ENCODE results near the gene DCAF7. TPM values are rescaled to one million over a fixed set of nuclear protein-coding genes. Genes with fewer than 3 reads are reported as not detected.

The DCAF7 gene
- polyA plus RNA-seq, 3 donors: 104 to 115 (median 114) TPM

DNA sequence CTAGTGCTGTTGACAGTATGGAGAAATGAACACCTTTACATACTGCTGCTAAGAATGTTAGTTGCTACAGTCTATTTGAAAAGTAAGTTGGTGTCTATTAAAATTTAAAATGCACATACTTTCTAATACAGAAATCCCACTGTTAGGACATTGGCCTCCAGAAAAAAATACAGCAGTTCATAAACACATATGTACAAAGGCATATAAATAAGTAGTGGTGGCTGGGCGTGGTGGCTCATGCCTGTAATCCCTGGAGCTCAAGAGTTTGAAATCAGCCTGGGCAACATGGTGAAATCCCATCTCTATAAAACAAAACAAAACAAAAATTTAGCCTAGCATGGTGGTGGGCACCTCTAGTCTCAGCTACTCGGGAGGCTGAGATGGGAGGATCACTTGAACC lies 13.1 kb downstream of the DCAF7 start:
- no peak for DNase-seq (ENCODE audit: extremely low read depth in 1 of 11, low read depth in 9 of 11, low spot score in 4 of 11)

DNA sequence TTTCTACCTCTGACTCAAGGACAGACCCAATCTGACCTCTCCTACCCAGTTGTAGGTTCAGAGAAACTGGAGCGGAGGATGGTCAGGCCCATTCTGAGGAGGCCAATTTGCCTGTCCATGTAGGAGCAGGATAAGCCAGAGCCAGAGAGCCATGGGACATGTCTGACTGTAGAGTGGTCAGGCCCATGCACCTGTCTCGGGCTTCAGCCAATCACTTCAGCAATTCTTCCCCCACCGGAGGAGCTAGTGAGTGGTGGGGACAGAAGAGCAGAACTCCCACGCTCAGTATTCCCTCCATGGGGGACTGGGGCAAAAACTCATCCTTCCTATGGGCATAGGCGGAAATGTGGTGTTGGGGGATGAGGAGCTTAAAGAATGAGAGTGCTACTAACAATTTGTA lies 14.3 kb downstream of the DCAF7 start:
- no peak for DNase-seq (ENCODE audit: extremely low read depth in 1 of 11, low read depth in 9 of 11, low spot score in 4 of 11)

DNA sequence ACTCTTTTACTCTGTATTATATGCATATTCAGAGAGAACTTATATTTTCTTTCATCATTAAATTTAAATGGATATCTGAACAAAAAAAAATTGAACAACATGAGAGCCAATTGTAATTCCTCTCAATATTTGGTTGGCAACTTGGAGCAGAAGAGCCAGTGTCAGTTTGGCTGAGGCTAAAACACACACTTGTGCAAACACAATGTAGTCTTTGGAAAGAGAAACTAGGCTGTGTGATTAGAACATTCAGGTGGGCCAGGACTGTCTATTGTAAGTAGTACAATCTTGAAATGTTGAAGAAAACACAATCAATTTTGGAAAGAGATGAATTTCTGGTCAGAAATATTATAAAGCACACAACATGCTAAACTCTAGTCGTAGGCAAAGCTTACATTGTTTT lies 17.0 kb downstream of the DCAF7 start:
- no peak for DNase-seq (ENCODE audit: extremely low read depth in 1 of 11, low read depth in 9 of 11, low spot score in 4 of 11)

DNA sequence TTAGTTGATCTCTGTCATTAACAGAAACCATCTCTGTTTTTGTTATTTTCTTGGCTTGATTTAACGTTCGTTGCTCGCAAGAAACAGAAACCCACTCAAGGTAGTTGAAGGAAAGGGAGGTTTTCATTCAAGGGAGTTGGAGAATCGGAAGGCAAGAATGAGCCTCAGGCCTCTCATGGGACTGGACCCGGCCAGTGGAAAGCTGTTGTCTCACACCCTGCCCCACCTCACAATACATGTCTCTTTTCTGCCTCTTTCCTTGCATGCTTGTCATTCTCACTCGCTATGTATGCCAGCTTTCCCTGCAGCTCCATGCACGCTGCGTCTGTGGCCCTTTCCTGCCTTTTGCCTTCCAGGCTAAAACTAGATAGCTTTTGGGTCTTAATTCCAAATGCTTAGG lies 18.3 kb downstream of the DCAF7 start:
- DNase-seq (ENCODE audit: extremely low read depth in 1 of 11, low read depth in 9 of 11, low spot score in 4 of 11): no peak

- no peak for DNase-seq (ENCODE audit: extremely low read depth in 1 of 11, low read depth in 9 of 11, low spot score in 4 of 11)
Observed at GRCh38 chr17:63571632-63572310, 21.5 kb downstream of the DCAF7 start.

DNA sequence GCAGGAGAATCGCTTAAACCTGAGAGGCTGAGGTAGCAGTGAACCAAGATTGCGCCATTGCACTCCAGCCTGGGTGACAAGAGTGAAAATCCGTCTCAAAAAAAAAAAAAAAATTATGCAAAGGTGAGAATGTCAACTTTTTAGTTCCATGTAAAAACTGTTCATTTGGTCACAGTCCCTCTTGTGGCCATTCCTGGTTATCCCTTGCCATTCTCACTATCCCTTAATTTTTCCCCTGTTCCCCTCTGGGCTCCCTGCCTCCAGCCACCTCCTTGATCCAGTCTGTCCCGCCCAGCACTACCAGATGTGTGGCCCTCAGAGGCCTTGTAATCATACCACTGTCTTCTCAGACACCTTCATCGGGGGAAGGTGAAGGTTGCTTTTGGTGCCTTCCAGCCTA lies 23.4 kb downstream of the DCAF7 start:
- DNase-seq (ENCODE audit: extremely low read depth in 1 of 11, low read depth in 9 of 11, low spot score in 4 of 11): no peak

DNA sequence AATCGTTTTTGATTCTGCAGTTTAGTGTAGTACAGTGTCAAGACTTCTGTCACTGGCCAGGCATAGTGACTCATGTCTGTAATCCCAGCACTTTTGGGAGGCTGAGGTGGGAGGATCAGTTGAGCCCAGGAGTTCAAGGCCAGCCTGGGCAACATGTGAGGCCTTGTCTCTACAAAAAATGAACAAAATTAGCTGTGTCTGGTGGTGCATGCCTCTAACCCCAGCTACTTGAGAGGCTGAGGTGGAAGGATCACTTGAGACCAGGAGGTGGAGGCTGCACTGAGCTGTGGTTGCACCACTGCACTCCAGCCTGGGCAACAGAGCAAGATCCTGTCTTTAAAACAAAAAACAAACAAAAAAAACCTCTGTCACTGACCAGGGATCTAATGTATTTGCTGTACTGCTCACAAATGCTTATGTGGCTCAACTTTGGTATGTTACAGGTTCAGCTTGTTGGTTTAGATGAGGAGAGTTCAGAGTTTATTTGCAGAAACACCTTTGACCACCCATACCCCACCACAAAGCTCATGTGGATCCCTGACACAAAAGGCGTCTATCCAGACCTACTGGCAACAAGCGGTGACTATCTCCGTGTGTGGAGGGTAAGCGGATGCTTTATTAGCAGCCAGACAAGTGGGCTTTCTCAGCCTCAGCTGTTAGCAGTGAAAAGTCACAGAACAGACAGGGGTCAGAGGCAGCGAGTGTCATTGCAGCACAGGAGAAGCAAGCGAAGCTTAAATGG lies 27.9 kb downstream of the DCAF7 start:
- no peak for DNase-seq (ENCODE audit: extremely low read depth in 1 of 11, low read depth in 9 of 11, low spot score in 4 of 11)

DNA sequence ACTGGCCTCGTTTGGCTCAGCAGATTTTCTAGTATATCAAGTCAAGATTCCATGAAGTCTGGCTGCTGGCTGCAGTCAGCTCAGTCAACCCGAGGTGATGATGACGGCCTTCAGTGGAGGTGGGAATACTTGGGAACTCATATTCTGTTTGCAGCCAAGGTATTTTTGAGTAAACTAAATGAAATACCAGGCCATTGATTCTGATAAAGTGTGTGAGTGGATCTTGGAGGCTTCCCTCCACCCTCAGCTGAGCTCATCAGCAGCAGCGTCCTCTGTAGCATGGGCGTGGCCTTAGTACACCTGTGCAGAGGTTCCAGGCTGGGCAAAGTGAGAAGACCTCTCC lies 28.5 kb downstream of the DCAF7 start:
- DNase-seq (ENCODE audit: extremely low read depth in 1 of 11, low read depth in 9 of 11, low spot score in 4 of 11): no peak

DNA sequence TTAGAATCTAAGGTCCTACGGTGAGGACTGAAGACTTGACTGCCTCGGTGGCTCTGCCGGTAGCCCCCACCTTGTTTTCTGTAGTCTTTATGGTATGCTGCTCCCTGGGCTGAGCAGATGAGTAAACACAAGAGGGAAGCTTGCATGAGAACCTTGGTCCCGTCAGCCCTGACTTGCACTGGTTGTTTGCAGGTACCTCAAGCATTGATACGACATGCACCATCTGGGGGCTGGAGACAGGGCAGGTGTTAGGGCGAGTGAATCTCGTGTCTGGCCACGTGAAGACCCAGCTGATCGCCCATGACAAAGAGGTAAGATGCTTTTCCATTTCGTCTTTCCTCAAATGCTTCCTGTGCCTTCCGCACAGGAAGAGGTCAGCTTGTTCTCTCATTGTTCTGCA lies 29.4 kb downstream of the DCAF7 start:
- DNase-seq (ENCODE audit: extremely low read depth in 1 of 11, low read depth in 9 of 11, low spot score in 4 of 11): no peak

DNA sequence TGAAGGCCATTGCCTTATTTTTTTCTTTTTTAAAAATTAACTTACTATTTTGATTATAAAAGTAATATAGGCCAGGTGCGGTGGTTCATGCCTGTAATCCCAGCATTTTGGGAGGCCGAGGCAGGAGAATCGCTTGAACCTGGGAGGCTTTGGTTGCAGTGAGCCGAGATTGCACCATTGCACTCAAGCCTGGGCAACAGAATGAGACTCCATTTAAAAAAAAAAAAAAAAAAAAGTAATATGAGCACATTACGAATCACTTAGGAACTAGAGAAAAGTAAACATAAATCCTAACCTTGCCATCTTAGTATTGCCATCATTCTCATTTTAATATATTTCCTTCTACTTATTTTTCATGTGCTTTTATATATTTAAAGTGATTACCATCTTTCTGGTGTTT lies 37.5 kb downstream of the DCAF7 start:
- no peak for DNase-seq (ENCODE audit: extremely low read depth in 1 of 11, low read depth in 9 of 11, low spot score in 4 of 11)

- no peak for DNase-seq (ENCODE audit: extremely low read depth in 1 of 11, low read depth in 9 of 11, low spot score in 4 of 11)
Observed at GRCh38 chr17:63588797-63589196, 38.5 kb downstream of the DCAF7 start.

DNA sequence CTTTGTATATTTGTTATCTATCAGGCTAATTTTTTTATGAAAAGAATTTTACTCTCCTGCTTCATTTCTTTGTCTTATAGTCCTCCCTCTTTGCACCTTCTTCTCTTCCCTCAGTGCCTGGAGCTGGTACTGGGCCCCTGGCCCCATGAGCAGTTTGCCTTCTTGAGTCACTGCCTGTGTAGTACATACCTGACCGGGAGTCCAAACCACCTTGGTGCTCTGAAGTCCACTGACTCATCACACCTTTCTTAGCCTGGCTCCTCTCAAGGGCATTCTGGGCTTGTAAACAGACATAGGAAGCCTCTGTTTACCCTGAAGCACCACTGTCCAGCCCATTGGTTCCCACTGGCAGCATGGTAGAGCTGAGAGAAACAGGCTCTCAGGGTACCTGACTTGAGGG lies 39.4 kb downstream of the DCAF7 start:
- no peak for DNase-seq (ENCODE audit: extremely low read depth in 1 of 11, low read depth in 9 of 11, low spot score in 4 of 11)

GRCh38 chr17:63592797-63593196 lies 42.5 kb downstream of the DCAF7 start:
- no peak for DNase-seq (ENCODE audit: extremely low read depth in 1 of 11, low read depth in 9 of 11, low spot score in 4 of 11)

DNA sequence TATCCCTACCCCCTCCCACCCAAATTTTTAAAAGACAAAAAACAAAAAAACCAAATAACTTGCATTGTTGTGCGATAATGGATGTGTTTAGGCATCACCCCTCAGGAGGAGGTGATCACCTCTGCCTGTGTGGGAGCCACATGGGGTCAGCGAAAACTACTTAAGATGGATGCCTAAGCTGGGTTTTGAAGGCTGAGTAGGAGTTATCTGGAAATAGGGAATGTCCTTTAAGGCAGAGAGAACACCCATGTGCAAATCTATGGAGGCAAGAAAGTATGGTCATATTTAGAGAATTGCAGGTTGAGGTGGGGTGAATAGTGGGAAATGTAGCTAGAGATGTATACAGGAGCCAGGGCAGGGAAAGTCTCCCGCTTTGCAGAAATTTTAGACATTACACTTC lies 44.9 kb downstream of the DCAF7 start:
- no peak for DNase-seq (ENCODE audit: extremely low read depth in 1 of 11, low read depth in 9 of 11, low spot score in 4 of 11)

DNA sequence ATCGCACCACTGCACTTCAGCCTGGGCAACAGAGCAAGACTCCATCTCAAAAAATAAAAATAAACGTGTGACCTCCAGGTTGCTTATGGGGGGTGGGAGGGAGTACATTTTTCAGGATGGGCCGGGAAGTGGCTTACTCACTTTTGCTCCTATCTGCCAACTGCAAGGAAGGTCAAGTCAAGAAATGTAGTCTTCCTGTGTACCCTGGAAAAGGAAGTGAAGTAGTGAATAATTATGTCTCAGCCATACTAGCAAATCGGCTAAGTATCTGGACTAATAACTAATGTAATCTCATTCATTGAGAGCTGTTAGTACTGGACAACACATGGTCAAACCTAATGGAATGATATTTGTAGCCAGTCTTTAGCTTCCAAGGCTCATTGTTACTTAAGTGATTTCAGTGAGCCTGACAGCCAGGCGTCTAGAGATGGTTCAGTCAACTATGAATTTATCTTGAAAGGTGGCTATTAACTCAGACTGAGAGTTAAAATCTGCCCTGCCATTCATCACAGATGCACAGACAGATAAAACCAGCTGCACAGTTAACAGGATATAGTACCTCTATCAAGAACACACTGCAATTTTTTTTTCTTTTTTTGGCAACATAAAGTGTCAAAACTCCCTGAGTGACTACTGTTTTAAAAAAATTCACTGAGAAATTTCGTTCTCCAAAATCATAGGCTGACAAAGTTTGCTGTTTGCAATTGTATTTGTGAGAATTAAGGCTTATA lies 46.7 kb downstream of the DCAF7 start:
- no peak for DNase-seq (ENCODE audit: extremely low read depth in 1 of 11, low read depth in 9 of 11, low spot score in 4 of 11)

DNA sequence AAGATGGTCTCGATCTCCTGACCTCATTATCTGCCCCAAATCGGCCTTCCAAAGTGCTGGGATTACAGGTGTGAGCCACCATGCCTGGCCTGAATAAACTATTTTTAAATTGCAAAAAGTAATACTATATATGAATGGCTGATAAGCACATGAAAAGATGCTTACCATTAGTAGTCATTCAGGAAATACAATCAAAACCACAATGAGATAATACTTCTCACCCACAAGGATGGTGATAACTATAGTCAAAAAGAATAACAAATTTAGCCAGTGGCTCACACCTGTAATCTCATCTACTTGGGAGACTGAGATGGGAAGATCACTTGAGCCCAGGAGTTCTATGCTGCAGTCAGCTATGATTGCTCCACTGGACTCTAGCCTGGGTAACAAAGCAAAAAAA lies 48.0 kb downstream of the DCAF7 start:
- DNase-seq (ENCODE audit: extremely low read depth in 1 of 11, low read depth in 9 of 11, low spot score in 4 of 11): no peak

- peak in 10 of 11 donors; percentile 54 to 77 (median 67) for DNase-seq (ENCODE audit: extremely low read depth in 1 of 11, low read depth in 9 of 11, low spot score in 4 of 11)
Observed at GRCh38 chr17:63600569-63601438, 50.5 kb downstream of the DCAF7 start, which contains the start of gene TACO1. TSS of gene TACO1 (plus strand) at chr17:63600895. CDS start at chr17:63601084, 189 bp downstream.

- no peak for DNase-seq (ENCODE audit: extremely low read depth in 1 of 11, low read depth in 9 of 11, low spot score in 4 of 11)
Observed at GRCh38 chr17:63601439-63602371, 51.4 kb downstream of the DCAF7 start.
